Measurements from ENCODE around the gene G6PC2.
"Not testable (repeated sequence)": the region's sequence is repeated elsewhere in the genome, so short reads cannot be mapped to it uniquely, and the experiment has no call there.

The G6PC2 gene

GRCh38 chr2:168904358-168904757, 3.3 kb downstream of the G6PC2 start:
- in situ Hi-C loops (cut with MboI; ENCODE audit: low sequenced_read_pairs): no loop called here

DNA sequence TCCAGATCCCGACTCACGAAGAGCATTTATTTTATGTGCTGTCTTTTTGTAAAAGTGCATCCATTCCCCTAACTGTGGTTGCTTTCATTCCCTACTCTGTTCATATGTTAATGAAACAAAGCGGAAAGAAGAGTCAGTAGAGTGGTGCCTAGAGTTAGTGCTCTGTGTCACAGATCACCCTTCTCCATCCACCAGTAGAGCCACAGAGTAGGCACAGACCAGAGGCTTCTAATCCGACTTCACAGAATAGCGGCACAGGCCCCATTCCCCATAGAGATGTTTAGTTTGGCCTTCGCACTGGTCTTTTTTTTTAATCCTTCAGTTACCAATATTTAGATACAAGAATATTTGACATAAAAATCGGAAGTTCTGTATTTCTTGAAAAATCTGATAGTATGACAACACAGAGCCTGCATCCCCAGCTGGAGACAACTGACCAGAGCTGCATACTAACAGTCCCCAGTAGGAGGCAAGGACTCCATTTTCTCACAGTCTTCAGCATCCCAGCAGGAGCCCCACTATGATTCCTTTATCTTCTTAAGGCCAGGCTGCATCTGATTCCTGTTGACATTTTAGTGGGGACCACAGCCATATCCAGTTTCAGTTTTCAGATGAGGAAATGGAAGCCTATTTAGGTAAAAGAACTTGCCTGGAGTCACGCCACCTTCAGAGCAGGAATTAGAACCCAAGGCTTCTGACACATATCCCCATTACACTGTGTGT, 7.0 kb downstream of the G6PC2 start:
- in situ Hi-C loops (cut with MboI; ENCODE audit: low sequenced_read_pairs): no loop called here

DNA sequence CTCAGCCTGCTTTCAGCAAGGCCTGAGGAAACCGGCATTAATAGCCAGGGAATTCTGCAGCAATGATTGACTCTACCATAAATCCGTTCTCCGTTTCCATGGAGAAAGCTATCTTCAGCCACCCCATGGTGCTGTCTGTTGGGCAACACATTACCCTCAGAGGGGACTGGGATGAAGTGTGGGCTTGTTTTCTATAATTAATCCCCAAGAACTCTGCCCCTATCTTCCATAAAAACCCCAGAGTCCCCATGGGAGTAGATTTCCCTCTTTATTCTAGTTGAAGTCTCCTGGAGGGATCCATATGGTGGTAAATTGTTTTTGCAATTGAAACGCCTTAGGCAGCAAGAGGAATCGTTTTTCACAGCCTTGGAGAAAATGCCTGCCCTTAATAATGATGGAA, 9.2 kb downstream of the G6PC2 start:
- in situ Hi-C loops (cut with MboI; ENCODE audit: low sequenced_read_pairs): loop anchor here (10.0 kb wide), 1 partner anchor 566 kb away; no protein-coding TSS in a partner anchor

DNA sequence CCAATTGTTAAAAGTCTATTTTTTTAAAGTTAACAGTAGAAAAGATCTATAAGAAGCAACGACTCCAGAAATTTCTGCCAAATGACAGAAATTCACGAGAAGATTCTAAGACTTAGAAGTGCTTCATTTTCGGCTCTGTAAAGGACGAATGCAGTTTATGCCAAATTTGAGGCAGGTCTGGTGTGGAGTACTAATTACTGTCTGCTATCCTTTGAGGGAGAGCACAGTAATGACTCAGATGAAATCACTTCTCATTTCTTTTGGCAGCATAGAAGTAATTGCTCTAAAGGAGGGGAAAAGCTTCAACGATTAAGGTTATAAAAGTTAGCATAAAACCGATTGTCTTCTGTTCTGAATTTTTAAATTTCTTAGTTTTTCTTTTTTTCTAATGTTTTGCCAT, 11.4 kb downstream of the G6PC2 start:
- in situ Hi-C loops (cut with MboI; ENCODE audit: low sequenced_read_pairs): loop anchor here (10.0 kb wide), 1 partner anchor 568 kb away; no protein-coding TSS in a partner anchor

GRCh38 chr2:168912901-168913369, 11.8 kb downstream of the G6PC2 start:
- in situ Hi-C loops (cut with MboI; ENCODE audit: low sequenced_read_pairs): loop anchor here (10.0 kb wide), 1 partner anchor 568 kb away; no protein-coding TSS in a partner anchor

GRCh38 chr2:168913495-168913894, 12.4 kb downstream of the G6PC2 start:
- in situ Hi-C loops (cut with MboI; ENCODE audit: low sequenced_read_pairs): loop anchor here (10.0 kb wide), 1 partner anchor 569 kb away; no protein-coding TSS in a partner anchor

- in situ Hi-C loops (cut with MboI; ENCODE audit: low sequenced_read_pairs): loop anchor here (10.0 kb wide), 1 partner anchor 571 kb away; no protein-coding TSS in a partner anchor
Observed at GRCh38 chr2:168915441-168916330, 14.6 kb downstream of the G6PC2 start.

DNA sequence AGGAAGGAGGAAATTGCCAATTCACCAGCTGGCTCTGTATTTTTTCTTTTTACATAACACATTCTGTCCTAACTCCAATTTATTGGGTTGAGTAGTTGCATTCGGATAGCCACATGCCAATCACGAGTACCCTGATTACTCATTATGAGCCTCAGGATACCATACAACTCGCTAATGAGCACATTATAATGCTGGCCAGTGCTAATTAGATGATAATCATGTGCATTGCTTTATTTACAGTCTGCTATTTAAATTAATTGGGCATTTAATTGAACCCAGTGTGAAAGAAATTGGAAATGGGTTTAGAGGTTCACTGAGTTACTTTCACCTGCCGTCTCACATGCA, 15.2 kb downstream of the G6PC2 start:
- in situ Hi-C loops (cut with MboI; ENCODE audit: low sequenced_read_pairs): loop anchor here (10.0 kb wide), 1 partner anchor 572 kb away; no protein-coding TSS in a partner anchor

GRCh38 chr2:168920504-168921157, 19.5 kb downstream of the G6PC2 start:
- in situ Hi-C loops (cut with MboI; ENCODE audit: low sequenced_read_pairs): no loop called here

DNA sequence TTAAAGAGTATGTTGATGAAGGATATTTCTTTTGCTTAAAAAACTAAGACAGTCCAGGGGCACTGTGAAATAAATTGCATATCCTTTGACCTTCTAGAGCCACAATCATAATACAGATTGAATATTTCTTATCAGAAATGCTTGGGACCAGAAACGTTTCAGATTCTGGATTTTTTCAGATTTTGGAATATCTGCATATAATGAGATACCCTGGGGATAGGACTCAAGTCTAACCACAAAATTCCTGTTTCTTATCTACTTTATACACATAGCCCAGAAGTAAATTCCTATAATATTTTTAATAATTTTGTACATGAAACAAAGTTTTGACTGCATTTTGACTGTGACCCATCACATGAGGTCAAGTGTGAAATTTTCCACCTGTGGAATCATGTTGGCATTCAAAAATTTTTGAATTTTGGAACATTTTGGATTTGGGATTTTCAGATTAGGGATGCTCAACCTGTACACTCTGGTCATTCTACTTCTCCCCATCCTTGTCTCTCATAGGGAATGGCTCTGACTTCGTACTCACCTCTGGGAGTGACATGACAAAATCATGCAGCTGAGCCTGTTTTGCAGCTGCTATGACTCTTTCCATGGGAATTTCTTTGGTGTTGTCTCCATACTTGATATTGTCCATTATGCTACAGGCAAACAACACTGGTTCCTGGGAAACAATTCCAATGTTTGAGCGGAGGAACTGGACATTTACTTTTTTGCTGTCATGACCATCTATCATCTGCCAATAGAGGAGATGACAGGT, 25.7 kb downstream of the G6PC2 start:
- in situ Hi-C loops (cut with MboI; ENCODE audit: low sequenced_read_pairs): no loop called here

DNA sequence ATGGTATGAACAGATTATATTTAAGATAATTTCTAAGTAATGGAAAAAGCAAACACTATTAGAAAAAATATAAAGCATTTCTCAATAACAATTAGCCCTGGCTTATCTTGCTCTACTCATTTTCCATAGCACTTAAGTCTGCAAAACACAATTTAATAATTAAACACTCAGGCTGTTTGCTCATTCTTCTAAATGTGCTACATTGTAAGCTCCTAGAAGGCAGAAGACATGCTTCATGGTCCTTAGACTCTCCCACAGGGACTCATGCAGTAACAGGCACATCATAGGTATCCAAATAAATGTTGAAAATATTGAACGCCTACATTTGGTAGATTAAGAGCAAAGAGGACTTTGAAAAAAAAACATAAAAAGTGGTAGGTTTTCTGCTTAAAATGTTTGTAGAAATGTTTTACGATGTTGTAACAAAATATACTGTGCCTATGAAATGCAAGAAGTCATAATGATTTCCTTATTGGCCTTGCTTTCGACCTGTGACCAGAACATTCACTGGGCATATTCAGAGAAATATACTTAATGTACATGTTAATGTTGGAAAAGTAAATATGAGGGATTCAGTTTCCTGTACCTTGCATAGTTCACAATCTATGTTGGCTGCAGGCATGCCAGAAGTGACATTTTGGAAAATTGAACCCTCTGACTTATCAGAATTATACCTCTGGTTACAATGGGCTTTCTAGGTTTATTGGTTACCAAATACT, 27.2 kb downstream of the G6PC2 start:
- in situ Hi-C loops (cut with MboI; ENCODE audit: low sequenced_read_pairs): no loop called here

DNA sequence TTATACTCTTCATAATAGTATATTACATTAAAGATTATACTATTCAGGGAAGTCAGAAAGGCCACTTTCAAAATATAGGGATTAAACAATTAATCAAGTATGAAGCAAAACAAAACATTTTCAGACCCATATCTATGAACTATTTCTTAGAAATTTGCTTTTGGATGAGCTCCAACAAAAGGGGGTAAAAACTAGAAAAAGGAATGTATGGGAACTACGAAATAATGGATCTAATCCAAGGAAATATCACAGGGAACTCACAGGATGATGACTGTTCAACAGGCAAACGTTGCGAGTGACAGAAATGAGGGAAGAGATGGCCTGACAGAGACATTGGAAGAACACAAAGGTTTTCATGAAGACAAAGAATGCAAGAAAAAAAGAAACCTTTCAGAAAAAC, 27.9 kb downstream of the G6PC2 start:
- in situ Hi-C loops (cut with MboI; ENCODE audit: low sequenced_read_pairs): no loop called here

GRCh38 chr2:168930242-168930641, 29.2 kb downstream of the G6PC2 start:
- in situ Hi-C loops (cut with MboI; ENCODE audit: low sequenced_read_pairs): no loop called here

GRCh38 chr2:168932174-168932573, 31.1 kb downstream of the G6PC2 start:
- in situ Hi-C loops (cut with MboI; ENCODE audit: low sequenced_read_pairs): not testable (repeated sequence)

DNA sequence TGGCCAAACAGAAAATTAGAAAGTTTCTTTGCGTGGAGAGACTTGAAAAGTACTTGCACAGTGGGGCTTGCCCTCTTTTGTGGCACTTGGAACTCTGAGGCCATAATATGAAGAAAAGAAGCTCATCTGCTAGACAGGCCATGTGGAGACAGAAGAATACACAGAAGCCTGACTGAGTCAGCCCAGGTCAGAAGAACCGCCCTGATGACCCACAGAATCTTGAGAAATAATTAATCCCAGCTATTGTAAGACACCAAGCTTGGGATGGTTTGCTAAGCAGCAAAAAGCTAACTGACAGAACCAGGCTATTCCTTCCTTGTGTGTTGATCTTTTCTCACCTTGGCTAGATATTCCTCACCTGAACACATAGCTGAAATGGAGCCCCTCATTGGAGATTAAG, 33.7 kb downstream of the G6PC2 start:
- in situ Hi-C loops (cut with MboI; ENCODE audit: low sequenced_read_pairs): no loop called here

DNA sequence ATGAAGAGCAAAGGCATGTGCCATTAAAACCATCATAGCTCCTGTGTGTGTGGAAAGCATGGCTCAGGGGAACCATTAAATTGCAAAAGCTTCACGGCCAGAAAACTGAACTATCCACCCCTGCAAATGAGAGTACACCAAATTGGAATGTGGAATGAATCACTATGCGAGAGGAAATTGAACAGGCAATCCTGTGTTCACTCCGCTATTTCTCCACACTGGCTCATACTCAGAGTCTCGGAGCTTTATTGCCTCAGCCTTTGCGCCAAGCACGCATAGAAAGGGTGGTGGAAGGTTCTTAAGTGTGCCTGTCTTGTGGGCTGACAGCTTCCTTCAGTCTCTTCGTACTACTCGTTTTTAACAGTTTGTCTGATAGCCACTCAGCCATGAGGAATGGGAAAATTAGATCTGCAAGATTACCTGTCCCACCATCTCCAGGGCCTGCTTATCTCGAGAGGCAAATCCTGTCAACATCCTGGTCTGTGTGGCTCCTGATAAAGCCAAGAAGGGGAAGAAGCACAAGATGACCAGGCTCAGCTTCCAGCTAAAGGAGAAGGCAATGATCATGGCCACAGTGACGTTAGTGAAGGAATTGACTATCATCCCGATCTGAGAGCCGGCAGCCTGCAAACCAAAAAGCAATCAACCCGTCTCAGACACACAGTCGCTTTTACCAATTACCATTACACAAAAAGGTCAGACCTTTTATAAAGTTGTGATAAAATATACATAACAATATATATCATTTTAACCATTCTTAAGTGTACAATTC, 34.9 kb downstream of the G6PC2 start:
- in situ Hi-C loops (cut with MboI; ENCODE audit: low sequenced_read_pairs): no loop called here

DNA sequence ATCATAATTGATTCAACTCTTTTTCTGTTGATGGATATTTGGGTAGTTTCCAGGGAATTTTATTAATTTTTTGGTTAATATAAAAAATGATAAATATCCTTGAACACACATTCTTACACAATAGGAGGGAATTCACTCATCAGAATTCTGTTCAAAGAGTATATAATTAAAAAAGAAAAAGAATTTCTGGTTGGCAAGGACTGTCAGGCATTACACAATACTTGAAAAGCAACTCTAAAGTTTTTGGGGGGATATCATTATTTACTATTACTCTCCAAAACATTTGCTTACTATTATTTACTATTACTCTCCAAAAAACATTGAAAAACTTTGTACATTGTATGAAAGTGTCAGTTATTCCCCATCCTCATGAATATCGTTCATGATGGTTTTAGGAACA, 38.0 kb downstream of the G6PC2 start:
- in situ Hi-C loops (cut with MboI; ENCODE audit: low sequenced_read_pairs): no loop called here

GRCh38 chr2:168939918-168940317, 38.8 kb downstream of the G6PC2 start:
- in situ Hi-C loops (cut with MboI; ENCODE audit: low sequenced_read_pairs): no loop called here

DNA sequence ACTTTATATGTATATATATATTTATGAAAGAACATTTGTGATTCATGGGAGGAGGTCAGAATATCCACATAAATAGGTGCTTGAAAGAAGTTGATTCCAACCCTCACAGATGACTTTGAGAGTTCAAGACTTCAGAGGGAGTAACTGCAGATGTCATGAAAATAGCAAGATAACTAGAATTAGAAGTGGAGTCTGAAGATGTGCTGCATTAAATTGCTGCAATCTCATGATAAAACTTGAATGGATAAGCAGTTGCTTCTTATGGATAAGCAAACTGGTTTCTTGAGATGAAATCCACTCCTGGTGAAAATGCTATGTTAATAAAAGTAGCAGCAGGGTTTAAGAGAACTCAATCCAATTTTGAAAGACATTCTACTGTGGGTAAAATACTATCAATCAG, 40.2 kb downstream of the G6PC2 start:
- in situ Hi-C loops (cut with MboI; ENCODE audit: low sequenced_read_pairs): no loop called here
